OCI-LY1 (cell line): Measurements from ENCODE around the gene ALMS1.

Experiments
- H2AFZ ChIP-seq: fragments of 200-600 bp; sonication (generic), shearing (Covaris generic); 2 replicates; pipeline ENCODE4 v1.6.0; 2014; ENCODE audit warnings: antibody characterized with exemption, mild to moderate bottlenecking, low read length
- H3F3A ChIP-seq: fragments of 200-600 bp; sonication (generic), shearing (Covaris generic); 2 replicates; pipeline ENCODE4 v1.6.0; 2014; ENCODE audit warnings: mild to moderate bottlenecking, antibody characterized with exemption, low read length, moderate library complexity; ENCODE audit not compliant: insufficient read depth
- H3K27ac ChIP-seq: fragments of 200-600 bp; sonication (generic); 2 replicates; pipeline ENCODE4 v1.5.1; 2014; ENCODE audit warnings: low read length, mixed run types, mild to moderate bottlenecking, low read depth; ENCODE audit not compliant: poor library complexity, severe bottlenecking
- H3K27me3 ChIP-seq: fragments of 200-600 bp; sonication (generic); 2 replicates; pipeline ENCODE4 v1.6.0; 2014; ENCODE audit warnings: antibody characterized with exemption, mild to moderate bottlenecking, low read length, moderate library complexity; ENCODE audit not compliant: insufficient read depth
- H3K36me3 ChIP-seq: fragments of 200-600 bp; sonication (generic); 2 replicates; pipeline ENCODE4 v1.6.1; 2014; ENCODE audit warnings: mild to moderate bottlenecking, antibody characterized with exemption, low read length, moderate library complexity, mixed read lengths; ENCODE audit not compliant: insufficient read depth
- H3K4me1 ChIP-seq: fragments of 200-600 bp; sonication (generic); 2 replicates; pipeline ENCODE4 v1.5.1; 2014; ENCODE audit warnings: mild to moderate bottlenecking, low read length, moderate library complexity; ENCODE audit not compliant: insufficient read depth, severe bottlenecking
- H3K4me2 ChIP-seq: fragments of 200-600 bp; sonication (generic), shearing (Covaris generic); 2 replicates; pipeline ENCODE4 v1.6.1; 2014; ENCODE audit warnings: low read length
- H3K4me3 ChIP-seq: fragments of 200-600 bp; sonication (generic); 2 replicates; pipeline ENCODE4 v1.5.1; 2014; ENCODE audit warnings: low read length, low read depth, mild to moderate bottlenecking, mixed read lengths; ENCODE audit not compliant: poor library complexity, severe bottlenecking
- H3K79me2 ChIP-seq: fragments of 200-600 bp; shearing (Covaris generic); 2 replicates; pipeline ENCODE4 v1.6.1; 2016; ENCODE audit warnings: mixed run types, low read length, mixed read lengths; ENCODE audit not compliant: insufficient read depth
- H3K9ac ChIP-seq: fragments of 200-600 bp; sonication (generic), shearing (Covaris generic); 2 replicates; pipeline ENCODE4 v1.6.1; 2014; ENCODE audit warnings: mild to moderate bottlenecking, low read length, mixed read lengths
- H3K9me2 ChIP-seq: fragments of 200-600 bp; sonication (generic), shearing (Covaris generic); 2 replicates; pipeline ENCODE4 v1.6.1; 2014; ENCODE audit warnings: low read depth, mild to moderate bottlenecking, low read length, mixed read lengths
- H3K9me3 ChIP-seq: fragments of 200-600 bp; shearing (Covaris generic); 2 replicates; pipeline ENCODE4 v1.6.1; 2014; ENCODE audit warnings: low read length, mixed read lengths
- H4K20me1 ChIP-seq: fragments of 200-600 bp; sonication (generic), shearing (Covaris generic); 2 replicates; pipeline ENCODE4 v1.6.0; 2016; ENCODE audit warnings: mild to moderate bottlenecking, low read length; ENCODE audit not compliant: insufficient read depth
- CTCF ChIP-seq: fragments of 200-600 bp; sonication (generic), shearing (Covaris generic); IDR thresholded peaks from 2 replicates; pipeline ENCODE4 v1.5.1; 2017; ENCODE audit warnings: mild to moderate bottlenecking, antibody characterized with exemption, low read length, moderate library complexity, mixed read lengths
- EZH2 ChIP-seq: fragments of 200-600 bp; sonication (generic), shearing (Covaris generic); IDR thresholded peaks from 2 replicates; pipeline ENCODE4 v1.8.0; 2017; ENCODE audit warnings: borderline replicate concordance, mixed run types, mild to moderate bottlenecking, antibody characterized with exemption, low read length, moderate library complexity, mixed read lengths

Gene ALMS1

GRCh38 chr2:73374269-73374668, 11.4 kb upstream of the ALMS1 start:
- no peak for TF ChIP-seq CTCF
- TF ChIP-seq EZH2: no peak
- Histone ChIP-seq H3K27me3 (no peaks in the 10 kb centered on the region; the same call in 1 of the 2 replicates), H3K9ac (no peak overlapping the region), H3K4me1 (no peaks in the 10 kb centered on the region), H3K79me2 (no peaks in the 10 kb centered on the region), H3K36me3 (no peaks in the 10 kb centered on the region), H3K9me3 (no peaks in the 10 kb centered on the region), H2AFZ (no peak overlapping the region), H4K20me1 (no peaks in the 10 kb centered on the region), H3K27ac (no peak overlapping the region), H3K9me2 (no peaks in the 10 kb centered on the region), H3K4me2 (no peak overlapping the region), H3K4me3 (no peak overlapping the region), H3F3A (no peaks in the 10 kb centered on the region)

- H3K9ac ChIP-seq: no peak overlapping the region
- H3K27ac ChIP-seq: no peak overlapping the region
- no peaks in the 10 kb centered on the region for H3K4me1 ChIP-seq
- no peaks in the 10 kb centered on the region for H3F3A ChIP-seq
- H3K4me2 ChIP-seq: no peak overlapping the region
- no peak overlapping the region for H3K4me3 ChIP-seq
- H3K36me3 ChIP-seq: no peaks in the 10 kb centered on the region
- no peaks in the 10 kb centered on the region for H3K9me2 ChIP-seq
- no peaks in the 10 kb centered on the region for H3K79me2 ChIP-seq
- H2AFZ ChIP-seq: no peak overlapping the region
- no peak for TF ChIP-seq CTCF
- no peak for TF ChIP-seq EZH2
- no peaks in the 10 kb centered on the region; the same call in 1 of the 2 replicates for H3K27me3 ChIP-seq
- no peaks in the 10 kb centered on the region for H3K9me3 ChIP-seq
- H4K20me1 ChIP-seq: no peaks in the 10 kb centered on the region
Measured at GRCh38 chr2:73376681-73377080, 9.0 kb upstream of the ALMS1 start.

- Histone ChIP-seq H2AFZ (no peak overlapping the region), H3K9ac (no peak overlapping the region), H3F3A (no peaks in the 10 kb centered on the region), H3K4me1 (peaks cover 20% of the 10 kb centered on the region), H3K9me2 (no peaks in the 10 kb centered on the region), H4K20me1 (no peaks in the 10 kb centered on the region), H3K79me2 (peaks cover 11% of the 10 kb centered on the region), H3K4me3 (no peak overlapping the region), H3K36me3 (no peaks in the 10 kb centered on the region), H3K4me2 (no peak overlapping the region), H3K27me3 (no peaks in the 10 kb centered on the region), H3K27ac (no peak overlapping the region), H3K9me3 (no peaks in the 10 kb centered on the region)
- no peak for TF ChIP-seq CTCF
Measured at GRCh38 chr2:73383036-73383435, 2.6 kb upstream of the ALMS1 start.
